Endometrium (tissue), 2 donors: ENCODE data around the gene SFXN4.

Source experiments
- FAIRE-seq: peaks from 2 replicates; lab custom pipeline; 2012; peaks lifted over from hg19 to GRCh38; lab: Jason Lieb, UNC
- donor health status: control.
- donor health status: control.

The SFXN4 gene, protein sequence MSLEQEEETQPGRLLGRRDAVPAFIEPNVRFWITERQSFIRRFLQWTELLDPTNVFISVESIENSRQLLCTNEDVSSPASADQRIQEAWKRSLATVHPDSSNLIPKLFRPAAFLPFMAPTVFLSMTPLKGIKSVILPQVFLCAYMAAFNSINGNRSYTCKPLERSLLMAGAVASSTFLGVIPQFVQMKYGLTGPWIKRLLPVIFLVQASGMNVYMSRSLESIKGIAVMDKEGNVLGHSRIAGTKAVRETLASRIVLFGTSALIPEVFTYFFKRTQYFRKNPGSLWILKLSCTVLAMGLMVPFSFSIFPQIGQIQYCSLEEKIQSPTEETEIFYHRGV

DNA sequence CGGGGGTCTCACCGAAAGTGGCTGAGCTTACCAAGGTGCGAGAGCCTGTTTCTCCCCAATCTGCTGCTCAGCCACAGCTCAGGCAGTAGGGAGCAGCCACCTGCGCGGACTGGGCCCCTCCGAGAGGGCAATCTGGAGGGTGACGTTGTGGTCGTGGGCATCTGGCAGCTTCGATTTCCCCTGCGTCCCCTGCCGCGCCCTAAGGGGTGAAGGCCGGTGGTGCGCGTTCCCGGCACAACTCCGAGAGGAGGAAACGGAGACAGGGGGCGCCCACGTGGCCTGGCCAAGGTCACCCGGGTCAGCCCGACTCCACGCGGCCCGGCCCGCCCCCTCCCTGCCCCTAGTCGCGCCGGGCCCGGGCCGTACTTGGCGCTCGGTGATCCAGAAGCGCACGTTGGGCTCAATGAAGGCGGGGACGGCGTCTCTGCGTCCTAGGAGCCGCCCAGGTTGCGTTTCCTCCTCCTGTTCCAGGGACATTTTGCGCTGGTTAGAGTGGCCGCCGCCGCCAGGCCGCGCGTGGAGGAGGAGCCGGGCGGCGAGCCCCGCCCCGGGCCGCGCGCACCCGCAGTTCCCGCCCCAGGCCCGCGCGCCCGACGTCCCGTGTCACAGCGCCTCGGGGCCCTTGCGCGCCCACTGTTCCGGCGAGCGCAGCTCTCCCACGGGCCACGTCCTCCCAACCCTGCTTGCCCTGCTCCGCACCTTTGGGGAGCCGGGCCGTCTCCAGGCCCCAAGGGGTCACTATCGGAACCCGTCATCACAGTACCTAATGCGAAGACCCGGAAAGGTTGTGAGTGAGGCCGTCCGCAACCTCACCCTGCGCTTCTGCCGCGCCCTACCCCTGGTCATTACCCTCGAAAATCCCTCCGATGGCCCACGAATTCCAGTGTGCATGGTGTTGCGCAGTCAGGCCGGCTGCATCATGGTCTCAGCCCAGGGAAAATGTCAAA lies at the start of gene SFXN4:
TSS of gene SFXN4 (minus strand) at position 544 of the 947 bp plus-strand sequence. CDS start at position 477, 67 bp downstream.
- FAIRE-seq = no peak

DNA sequence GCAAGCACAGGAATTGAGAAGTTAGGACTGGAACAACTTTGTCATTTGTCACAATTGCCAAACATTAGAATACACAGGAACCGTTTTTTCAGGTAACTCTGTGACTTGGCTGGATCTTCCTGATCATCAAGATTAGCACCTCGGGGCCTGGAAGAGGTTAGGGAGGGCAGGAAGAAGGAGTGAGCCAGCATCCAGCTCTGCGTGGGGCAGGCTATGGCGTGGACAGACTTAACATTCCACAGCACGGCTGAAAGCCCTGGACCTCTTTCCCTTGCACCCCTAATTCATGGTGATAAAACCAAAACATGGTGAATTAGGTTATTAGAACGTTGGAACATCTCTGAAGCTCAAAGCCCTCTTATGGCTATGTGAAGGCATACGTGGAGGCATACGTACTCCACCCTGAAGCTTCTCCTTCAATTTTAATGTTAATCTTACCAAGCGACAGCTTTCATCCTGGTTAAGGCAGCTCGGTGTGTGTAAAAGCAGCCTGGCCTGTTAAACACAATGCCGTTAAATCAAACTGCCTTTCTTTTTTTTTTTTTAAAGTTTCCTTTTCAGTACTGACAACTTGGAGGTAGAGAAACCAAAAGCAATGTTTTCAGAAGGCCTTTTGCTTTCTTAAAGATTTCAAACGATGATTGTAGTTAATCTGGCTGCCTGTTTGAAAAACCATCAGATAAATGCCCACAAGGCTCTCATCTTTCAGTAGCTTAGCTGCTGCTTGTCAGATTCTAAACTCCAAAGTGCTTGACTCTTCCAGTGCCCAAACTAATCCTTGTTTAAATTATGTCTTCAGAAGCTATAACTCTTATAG lies 46.3 kb upstream of the SFXN4 start:
- FAIRE-seq = no peak

DNA sequence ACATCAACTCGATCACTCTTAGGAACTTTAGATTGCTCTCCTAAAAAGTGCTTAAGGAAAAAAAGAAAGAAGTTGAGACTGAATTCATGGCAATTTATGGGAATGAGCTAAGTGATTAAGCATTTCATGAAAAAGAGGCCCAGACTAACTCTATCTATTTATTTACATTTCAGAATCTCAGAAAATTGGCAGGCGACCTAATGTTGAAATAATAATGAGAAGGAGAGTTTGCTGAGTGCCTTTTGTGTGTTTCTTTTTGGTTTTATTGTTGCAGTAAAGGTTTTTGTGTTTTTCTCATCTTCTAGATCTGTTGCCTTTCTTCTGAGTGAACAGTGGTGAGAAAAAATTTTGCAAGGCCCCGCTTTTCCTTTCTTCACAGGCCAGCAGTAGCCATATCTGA lies 45.7 kb upstream of the SFXN4 start:
- FAIRE-seq = peak; percentile 91

DNA sequence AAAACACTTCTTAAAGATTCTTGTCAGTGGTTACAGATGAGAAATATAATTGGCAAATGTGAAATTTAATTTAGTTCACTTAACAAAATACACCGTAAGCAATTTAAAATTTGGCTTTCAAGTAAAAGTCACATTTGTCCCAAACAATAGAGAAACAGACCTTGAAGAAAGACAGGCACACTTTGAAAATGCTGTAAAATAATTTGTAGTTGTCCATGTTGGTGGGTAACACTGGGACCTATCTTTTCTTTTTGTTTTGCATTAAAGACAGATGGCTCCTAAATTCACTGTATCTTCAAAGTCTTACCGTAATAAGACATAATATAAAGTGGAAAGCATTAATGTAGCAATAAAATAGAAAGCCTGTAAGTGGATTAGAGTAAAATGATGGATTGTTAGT lies 45.1 kb upstream of the SFXN4 start:
- FAIRE-seq = no peak

DNA sequence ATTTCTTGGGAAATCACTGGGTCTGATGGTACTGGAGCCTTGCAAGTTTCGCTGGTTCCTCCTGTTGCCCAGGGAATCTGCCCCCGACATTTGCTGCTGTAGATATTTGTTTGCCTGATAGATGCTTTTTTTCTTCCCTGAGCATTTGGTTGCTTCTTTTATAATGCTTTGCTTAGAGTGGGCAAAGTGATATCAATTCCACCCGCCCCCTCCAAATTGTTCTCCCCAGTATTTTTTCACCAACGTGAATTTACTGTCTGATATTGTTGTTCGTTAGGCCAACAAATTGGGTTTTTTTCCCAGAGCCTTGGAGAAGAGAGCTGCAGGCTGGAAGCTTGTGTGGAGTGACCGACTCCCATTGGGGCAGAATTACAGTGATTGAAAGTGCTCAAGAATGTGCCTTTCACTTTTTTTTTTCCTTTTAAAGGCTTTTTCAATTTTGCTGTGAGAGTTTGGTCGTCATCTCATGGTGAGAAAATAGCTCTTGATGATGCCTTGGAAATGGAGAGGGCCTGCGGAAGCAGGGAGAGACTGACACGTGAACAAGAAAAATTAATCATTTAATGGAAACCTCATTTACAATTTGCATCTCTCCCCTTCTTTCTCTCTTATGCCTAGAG lies 44.3 kb upstream of the SFXN4 start:
- no peak for FAIRE-seq

DNA sequence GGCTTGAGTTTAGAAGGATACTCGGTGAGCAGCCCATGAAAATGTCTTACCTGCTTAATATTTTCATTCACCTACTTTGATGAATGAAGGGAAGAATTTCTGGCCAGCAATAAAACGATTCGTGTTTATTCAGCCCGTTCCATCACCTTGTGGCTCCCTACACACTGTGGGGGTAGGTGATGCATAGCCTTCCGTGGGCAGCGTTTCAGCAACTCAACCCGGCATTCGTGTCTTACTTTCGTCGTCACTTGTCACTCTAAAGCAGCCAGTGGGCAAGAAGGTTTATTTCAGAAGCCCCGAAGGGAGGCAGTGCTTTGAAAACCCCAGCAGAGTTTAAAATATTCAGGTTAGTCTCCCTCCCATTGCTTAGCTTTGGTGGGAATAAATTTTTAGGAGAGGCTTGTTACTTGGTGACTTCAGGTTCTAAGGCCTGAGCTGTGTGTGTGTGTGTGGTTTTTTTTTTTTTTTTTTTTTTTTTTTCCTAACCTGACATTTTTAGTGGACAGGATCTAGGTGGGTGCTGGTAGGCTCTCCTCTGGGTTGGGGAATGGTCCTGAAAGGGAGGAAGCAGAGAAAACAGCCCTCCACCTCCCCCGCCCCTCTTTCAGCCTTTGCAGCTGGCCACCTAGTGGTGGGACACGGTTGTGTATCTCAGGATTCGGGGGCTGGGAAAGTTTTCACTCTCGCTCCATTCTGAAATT lies 43.7 kb upstream of the SFXN4 start:
- no peak for FAIRE-seq

DNA sequence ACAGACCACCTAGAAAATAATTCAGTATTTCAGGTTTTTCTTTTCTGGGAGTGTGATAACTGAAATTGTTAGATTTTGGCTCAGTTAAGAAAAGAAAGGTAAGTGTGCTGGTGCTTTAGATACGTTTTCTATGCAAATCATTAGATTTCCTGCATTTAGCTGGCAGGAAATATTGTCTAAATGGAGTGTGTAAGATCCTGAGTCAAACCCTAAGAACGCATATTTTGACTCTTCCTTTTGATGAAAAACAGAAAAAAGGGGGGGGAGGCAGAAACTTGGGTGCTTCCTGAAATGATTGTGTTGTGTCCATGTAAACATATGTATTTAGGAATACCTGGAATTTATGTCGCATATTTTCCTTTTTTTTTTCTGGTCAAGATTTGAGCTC lies 43.0 kb upstream of the SFXN4 start:
- no peak for FAIRE-seq

DNA sequence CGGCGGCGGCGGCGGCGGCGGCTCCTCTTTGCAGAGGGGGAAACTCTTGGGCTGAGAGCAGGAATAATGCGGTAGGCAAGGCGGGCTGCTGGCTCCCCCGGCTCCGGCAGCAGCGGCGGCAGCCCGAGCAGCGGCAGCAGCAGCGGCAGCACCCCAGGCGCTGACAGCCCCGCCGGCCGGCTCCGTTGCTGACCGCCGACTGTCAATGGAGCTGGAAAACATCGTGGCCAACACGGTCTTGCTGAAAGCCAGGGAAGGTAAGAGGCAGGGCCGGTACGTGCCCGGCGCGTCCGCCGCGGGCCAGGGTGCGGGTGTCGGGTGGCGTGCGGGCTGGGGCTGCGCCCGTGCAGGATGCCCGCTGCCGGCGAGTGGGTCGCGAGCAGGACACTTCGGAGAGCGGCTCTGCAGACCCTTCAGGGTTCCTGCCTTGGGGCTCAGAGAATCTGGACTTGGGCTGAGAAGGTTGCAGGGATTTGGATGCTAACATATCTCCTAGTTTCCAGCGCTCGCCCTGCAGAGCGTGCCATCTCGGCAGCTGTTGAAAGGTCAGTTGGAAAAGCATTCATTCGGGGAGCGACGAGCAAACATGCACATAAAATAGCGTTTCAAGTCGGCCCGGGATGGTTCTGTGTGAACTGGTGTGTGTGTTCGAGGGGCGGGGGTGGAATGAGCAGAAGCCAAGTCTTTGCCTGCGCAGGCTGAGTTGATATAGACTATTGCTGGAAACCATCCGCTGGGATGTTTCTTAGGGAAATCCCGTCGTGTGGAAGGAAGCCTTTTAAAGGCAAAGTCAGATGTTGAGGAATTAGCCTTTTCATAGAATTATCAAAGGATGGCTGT lies 42.4 kb upstream of the SFXN4 start:
- no peak for FAIRE-seq

DNA sequence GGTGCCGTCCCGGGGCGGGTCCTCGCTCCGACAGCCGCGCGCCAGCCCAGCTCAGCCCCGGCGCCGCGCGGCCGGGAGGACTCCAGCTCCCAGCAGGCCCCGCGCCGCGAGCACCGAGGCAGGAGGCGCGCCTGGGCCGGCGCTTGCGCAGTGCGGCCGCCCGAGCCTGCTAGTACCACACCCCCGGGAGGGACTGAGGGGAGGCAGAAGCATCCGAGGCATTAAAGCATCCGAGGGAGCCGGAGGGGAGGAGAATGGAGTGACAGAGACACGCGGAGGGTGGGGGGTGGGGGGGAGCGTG lies 41.8 kb upstream of the SFXN4 start, which contains the start of gene GRK5:
TSS of gene GRK5 (plus strand) at position 206 of the 301 bp plus-strand sequence. CDS start 347 bp downstream, outside the sequence.
- FAIRE-seq = no peak

DNA sequence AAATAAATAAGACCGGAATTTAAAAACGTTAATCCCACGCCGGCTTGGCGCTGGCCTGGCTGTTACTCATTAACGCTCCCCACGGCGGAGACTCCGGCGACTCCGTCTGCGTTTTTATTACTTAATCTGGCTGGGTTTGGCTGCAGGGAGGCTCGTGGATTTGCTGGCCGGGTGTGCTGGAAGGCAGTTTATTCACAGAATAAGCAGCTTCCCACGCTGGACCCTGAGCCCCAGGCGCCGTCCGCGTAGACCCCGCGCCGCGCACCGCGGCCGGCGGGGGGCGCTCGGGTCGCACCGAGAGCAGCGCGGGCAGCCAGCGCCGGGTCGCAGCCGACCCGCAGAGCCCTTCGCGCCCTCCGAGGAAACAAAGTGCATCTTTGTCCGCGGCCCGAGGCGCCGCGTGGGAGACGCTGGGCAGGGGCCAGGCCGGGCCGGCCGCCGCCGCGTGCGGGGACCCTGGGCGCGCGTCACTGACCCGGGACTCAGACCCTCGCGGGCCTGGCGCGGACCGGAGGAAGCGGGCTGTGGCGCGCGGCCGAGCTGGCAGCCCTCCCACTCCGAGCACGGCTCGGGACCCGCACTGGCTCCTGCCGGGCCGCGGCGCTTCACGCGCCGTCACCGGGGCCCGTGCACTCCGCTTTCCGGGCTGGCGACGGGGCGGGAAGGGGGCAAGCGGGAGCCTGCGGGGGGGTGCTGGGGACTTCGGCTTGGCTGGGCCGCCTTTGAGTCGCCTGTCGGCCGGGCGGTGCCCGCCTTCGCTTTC lies 41.3 kb upstream of the SFXN4 start:
- FAIRE-seq = no peak

DNA sequence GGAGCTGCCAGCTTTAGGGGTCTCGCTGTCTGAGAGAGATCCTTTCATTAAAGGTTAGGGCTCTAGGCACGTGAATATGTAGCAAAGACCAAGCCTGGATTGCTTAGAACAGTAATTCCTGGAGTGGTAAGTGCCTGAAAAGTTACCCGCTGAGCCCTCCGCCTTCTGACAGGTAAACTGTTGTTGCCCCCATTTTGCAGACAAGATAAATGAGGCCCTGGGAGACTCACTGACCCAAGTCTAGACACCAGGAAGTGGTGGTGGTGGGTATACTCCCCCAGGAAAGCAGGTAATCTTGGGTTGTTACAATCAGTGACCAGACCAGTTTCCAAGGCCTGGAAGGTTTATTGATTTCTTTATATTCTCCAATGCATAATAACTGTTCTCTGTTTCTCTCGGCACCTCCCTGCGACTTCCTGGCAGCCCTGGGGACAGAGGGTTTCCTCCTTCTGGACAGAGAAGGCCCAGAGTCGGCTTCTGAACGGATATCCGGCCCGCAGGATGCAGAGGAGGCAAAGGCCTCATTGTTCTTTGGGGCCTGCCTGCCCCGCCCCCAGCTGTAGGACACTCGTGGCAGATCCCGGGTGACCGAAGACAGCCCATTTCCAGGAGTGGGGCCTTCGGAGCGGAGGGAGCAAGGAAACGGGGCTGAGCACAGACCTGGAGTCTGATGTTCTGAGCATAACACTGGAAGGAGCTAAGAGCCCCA lies 40.5 kb upstream of the SFXN4 start:
- no peak for FAIRE-seq

DNA sequence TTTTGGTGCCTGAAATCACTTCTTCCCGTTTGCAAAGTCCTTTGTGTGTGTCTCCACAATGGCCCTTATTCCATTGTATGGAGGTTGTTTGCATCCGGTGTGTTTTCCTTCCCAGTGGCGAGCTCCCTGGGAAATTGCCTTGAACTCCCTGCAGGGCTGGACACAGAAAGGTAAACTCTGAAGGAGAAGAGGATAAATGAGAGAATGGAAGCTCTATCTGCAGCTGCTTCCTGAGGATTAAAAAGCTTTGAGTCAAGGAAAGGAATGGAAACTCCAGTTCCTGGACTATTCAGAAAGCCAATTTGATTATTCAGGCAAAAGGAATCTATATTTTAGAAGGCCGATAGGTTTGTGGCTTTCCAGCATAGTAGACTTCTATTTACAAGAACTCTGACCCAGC lies 37.5 kb upstream of the SFXN4 start:
- no peak for FAIRE-seq

DNA sequence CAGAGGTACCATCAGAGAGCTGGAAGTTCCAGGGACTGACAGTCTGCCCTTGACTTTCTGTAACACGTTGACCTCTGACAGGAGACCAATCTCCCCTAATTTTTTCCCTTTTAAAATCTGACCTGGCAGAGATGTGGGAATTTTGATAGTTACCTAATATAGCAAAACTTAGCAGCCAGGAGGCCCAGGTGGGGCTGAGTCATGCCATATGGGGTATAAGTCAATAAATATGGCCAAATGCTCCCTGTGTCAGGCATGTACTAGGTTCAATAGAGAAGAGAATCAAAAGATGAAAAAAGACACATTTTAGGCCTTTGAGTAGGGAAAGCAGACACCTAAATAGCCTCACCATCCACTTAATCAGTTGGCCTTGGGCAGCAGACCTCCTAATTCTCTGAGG lies 35.7 kb upstream of the SFXN4 start:
- FAIRE-seq = no peak

DNA sequence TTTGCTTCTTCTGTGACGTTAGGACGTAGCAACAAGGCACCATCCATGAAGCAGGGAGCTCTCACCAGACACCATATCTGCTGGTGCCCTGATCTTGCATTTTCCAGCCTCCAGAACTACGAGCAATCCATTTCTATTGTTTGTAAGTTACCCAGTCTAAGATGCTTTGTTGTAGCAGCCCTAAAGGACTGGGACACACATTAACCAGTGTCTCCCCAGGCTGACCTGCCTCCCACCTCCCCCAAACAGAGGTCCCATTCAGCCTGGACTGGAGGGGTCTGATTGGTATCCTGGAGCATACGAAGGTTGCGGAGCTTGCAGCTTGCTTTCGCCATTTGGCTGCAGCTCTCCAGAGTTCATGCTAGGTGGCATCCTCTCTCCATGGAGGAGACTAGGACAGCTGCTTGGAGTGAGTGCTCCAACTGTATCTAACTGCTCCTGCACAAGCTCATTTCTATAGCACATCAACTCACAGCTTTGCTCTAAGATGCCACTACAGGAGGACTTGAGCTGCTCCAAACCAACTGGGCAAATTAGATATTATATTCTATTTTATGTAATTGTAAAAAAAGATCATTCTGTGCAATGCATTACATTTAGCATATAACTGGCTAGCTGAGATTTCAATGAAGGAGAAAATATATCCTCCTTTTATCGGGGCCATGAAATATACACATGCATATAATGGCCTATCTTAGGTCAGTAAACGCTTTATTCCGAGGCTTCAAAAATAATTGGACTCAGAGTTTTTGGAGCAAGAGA lies 33.9 kb upstream of the SFXN4 start:
- no peak for FAIRE-seq

DNA sequence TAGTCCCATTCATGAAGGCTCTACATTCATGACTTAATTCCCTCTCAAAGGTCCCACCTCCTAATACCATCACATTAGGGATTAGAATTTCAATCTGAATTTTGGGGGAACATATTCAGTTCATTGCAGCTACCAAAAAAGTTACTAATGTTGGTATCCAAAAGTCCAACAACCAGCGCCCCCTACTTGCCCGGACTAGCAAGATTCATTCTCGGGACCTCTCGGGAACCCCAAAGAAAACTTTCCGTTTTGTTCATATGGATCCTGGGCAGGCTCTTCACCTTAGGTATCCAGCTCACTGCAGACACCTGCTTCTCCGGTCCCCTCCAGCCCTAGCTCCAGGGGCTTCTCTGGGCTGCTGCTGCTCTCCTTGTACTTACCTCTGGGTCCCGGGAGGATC lies 32.9 kb upstream of the SFXN4 start:
- no peak for FAIRE-seq

DNA sequence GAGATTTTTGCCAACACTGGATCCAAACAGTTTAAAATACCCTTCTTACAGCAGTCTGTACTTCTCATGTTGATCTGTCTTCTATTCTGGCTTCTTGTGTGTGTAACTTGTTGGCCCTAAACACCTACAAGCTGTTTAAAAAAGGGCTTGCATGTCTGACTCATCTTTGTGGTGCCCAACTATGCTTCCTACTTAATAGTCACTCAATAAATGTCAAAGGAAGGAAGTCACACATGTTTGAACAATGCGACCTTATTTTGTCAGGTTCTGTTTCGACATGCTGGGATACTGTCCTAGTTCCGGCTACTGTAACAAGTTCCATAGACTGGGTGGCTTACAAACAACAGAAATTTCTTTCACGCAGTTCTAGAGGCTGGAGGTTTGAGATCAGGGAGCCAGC lies 32.4 kb upstream of the SFXN4 start:
- FAIRE-seq = no peak

DNA sequence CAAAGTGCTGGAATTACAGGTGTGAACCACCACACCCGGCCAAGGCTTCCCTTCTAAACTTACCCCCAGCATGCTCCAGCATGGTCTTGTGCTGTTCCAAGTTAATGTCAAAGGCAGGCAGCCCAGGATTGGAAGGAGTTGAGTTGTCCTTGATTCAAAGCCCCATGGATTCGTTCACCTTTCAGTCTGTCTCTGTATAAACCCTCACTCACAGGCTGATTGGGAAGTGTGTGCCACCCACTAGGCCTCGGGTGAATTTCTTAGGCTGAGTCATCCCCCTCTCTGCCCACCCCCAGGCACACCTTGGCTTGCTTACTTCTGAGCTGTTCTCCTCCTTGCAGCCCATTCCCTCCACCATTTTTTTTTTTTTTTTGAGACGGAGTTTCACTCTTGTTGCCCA lies 26.4 kb upstream of the SFXN4 start:
- no peak for FAIRE-seq
